Activated T-cell treated with anti-CD3 and anti-CD28 coated beads for 48 hours (primary cell): Measurements from ENCODE around the gene CRELD2.

Experiments used
- DNase-seq: peaks from one replicate; pipeline ENCODE4 v3.0.0-alpha.2; 2020; ENCODE audit warnings: low read depth

The CRELD2 gene

DNA sequence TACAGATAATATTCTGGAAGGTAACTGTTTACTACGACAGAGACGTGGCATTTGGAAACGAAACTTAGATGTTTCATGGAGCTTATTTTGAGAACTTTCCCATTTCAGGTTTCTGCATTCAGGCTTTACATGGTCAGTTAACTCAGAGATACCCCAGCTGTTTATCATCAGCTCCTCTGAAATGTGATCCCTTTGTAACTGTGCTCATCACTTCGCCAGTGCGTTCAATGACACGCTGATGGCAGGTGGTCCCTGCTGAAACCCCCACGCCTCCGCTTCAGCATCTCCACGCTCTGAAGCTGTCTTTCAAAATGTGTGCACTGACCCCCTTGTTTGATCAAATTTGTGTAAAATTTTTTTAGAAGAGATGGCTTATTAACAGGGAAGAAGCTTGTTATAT is 30.7 kb upstream of the CRELD2 start:
- no peak for DNase-seq

DNA sequence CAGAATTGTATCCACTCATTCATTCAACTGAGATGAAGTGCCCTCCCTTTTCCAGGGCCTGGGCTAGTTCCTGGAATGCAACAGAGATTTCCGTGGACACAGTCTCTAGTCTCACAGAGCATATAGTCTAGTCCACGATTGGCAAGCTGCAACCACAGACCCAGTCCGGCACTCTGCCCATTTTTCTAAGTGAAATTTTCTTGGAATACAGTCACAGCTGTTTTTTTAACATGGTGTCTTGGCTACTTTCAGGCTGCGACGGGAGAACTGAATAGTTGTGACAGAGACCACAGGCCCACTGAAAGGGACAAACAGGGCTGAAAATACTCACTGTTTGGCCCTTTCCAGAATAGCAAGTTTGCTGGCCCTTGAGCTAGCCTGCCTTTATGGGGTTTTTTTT is 29.4 kb upstream of the CRELD2 start:
- no peak for DNase-seq

DNA sequence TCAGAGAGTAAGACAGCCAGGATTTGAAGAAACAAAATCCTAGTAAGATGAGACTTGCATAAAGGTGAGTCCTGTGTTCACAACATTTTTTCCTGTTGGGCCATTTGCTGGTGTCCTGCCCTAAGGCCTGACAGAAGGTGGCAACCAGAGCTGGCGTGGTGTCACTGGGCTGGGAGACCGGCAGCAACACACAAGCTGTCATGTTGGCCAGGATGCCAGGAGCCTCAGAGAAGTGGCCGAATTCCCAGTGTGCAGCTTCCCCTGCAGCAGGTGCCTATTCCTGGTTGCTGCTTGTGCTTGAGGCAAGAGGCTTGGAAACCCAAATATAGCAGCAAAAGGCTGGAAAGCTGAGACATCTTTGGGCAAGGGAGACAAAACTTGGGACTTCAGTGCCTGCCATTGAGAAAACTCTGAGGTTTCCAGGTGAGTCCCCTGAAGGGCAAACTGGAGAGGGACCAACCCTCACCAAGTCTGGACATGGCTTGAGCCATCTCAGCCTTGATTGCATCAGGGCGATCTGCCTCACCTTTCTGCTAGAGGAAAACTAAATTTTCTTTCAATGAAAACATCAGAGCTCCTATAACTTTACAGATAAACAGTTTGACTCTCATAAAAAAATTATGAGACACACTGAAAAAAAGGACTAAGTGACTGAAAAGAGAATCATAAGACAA is 26.1 kb upstream of the CRELD2 start:
- DNase-seq = no peak

DNA sequence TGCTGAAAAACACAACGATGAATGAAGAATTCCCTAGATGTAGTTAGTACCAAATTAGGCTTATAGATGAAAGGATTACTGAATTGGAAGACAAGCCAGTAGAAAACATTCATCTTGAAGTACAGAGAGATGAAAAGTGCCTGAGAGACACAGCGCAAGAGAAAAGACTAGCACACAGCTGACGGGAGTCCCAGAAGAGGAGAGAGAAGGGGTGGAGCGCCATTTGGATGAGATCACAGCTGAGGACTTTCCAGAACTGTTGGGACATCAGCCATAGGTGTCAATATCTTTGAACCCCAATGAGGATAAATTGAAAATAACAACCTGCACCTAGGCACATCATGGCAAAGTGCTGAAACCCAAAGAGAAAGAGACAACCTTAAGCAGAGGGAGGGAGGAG is 25.4 kb upstream of the CRELD2 start:
- no peak for DNase-seq

DNA sequence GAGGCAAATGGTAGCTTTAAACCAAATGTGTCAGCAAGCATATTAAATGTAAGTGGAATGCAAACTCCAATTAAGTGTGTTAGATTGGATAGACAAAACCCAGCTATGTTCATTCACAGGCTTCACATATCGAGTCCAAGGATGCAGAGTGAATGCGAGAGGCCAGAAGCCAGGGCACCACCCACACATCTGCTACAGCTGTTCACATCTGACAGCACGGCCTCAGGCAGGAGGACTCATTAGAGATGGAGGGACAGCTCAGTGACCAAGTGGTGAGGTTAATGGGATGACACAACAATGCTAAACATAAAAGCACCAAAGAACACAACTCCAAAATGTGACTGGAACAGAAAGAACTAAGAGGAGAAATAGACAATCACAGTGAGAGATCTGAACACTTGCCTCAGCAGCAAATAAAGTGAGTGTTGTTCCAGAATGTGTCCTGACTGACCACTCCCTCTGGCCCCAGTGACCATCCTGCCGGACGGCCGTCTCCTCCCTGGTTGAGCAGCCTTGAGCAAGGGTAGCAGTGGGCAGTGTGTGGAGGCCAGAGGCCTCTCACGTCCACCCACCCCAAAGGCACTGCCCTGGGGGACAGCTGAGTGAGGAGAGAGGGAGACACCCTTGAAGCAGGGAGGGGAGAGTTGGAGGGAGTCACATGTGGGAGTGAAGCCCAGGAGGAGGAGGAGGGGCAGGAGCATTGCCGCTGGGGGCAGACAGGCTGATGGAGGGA is 23.9 kb upstream of the CRELD2 start:
- no peak for DNase-seq

DNA sequence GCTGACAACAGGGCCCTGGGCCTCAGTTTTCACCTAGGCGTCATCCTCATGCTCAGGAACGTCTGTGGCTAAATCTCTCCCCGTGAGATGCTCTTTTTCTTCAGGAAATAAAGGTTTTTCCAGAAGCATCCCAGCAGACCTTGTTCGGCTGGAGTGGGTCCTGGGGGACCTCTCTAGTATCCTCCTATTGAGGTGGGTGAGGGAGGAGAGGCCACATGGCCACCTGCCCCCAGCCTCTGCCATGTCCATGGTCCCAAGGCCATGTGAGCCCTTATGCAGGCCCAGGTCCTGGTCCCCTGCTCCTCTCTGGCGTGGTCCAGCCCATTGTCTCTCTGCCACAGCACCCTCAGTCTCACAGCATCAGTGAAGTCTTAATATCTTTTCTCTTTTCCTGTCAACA is 22.2 kb upstream of the CRELD2 start:
- no peak for DNase-seq

DNA sequence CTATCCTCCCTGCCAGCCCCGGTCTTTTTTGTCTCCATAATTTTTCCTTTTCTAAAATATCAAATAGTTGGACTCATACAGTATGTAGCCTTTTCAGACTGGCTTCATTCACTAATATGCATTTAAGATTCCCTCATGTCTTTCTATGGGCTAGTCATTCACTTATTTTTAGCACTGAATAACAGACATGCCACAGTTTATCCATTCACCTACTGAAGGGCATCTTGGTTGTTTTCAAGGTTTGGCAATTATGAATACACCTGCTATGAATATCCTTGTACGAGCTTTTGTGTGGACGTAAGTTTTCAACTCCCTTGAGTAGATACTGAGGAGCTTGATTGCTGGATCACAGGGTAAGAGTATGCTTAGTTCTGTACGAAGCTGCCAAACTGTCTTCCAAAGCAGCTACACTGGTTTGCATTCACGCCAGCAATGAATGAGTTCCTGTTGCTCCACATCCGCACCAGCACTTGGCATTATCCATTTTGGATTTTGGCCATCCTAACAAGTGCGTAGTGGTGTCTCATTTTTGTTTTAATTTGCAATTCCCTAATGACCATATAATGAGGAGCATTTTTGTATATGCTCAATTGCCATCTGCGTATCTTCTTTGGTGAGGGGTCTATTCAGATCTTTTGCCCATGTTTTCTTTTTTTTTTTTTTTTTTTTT is 21.3 kb upstream of the CRELD2 start:
- DNase-seq = no peak

DNA sequence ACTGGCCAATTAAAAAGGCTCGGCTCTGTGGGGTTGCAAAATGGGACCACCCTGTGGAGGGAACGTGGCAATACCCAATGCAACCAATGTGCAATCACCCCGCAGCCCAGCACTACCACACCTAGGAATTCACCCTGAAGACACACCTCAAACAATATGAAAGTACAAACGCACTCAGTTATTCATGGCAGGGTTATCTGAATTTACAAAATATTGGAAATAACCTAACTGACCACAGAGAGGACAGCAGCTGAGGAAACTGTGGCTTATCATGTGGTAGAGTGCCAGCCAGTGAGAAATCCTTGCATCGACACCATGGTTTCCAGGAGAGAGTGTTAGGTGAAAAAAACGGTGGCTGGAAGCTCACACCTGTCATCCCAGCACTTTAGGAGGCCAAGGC is 18.9 kb upstream of the CRELD2 start:
- no peak for DNase-seq

DNA sequence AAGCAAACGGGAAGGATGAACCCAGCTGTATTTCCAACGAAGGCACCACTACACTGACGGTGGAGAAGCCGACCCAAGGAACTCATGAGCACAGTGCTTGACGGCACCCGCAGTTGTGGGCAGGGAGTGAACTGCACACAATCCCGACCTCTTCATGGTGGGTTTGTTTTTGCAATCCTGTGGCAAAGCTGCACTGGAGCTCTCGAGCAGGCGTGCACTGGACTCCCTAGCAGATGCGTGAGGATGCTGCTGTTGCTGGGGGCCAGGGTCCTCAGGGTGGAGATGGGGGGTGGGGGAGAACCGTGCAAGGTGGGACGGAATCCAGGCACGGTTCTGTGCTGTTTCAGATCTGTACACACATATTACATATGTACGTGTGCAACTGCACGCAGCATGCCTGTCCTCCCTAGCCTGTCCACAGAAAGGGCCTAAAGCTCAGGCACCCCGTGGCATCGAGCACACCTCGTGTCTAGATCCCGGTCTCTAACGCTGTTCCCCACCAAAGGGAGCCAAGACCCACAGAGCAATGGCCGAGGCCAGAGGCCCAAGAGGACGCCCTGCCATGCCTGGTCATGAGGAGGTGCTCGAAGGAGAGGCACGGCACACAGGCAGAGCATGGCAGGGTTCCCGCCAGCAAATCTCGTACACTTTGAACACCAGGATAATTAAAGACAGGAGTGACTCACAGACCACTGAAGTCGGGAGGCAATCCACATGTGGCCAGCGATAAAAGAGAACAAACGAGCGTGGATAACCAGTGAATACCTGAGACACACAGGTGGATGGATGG is 17.8 kb upstream of the CRELD2 start:
- no peak for DNase-seq

DNA sequence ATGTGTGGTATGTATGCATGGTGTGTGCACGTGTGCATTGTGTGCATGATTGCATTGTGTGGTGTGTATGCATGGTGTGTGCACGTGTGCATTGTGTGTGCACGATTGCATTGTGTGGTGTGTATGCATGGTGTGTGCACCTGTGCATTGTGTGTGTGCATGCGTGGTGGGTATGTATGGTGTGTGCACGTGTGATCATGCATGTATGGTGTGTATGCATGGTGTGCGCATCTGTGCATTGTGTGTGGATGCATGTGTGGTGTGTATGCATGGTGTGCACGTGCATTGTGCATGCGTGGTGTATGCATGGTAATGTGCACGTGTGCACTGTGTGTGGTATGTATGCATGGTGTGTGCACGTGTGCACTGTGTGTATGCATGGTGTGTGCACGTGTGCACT is 17.0 kb upstream of the CRELD2 start:
- no peak for DNase-seq

DNA sequence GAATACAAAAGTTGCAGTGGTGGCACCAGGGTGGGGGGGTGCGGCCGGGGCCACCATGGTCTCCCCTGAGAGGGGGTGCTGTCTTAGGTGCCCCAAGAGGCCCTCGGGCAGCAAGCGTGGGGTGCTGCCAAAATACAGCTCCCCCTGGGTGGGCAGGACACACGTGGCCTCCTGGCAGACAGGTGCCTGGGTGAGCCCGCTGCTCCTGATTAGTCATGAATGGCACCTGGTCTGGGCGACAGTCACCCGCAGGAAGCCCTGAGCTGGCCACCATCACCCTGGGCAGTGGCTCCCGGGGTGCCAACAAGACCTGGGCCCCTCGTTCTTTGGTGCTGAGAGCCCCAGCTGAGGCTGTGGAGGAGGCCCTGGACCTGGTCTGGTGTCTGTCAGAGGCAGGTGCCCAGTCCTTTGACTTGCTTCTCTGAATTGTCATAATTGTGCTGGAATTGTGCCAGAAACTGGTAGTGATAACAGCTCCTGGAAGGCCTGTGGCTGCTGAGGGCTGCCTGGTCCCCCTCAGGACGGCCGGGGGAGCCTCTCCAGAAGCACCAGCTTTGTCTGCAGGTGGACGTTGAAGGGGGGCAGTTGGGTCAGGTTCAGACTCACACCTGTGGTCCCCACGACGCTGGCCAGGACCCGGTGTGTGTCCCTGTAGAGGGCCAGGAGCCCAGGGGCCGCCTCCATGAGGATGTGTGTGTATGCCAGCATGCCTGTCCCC is 15.0 kb upstream of the CRELD2 start:
- DNase-seq = no peak

DNA sequence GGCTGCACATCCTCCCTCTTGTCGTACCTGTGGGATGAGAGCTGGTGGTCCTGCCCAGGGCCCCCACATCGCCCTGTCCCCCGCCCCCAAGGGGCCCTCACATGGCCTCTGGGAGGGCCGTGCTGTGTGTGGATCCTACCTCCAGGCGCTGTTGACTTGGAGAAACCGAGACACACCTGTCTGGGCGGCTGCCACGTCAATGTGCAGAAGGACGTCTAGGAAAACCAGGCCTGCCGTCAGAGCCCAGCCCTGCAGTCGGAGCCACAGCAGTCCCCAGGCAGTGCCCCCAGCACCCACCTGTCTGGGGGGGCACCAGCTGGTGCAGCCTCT is 14.4 kb upstream of the CRELD2 start:
- no peak for DNase-seq

DNA sequence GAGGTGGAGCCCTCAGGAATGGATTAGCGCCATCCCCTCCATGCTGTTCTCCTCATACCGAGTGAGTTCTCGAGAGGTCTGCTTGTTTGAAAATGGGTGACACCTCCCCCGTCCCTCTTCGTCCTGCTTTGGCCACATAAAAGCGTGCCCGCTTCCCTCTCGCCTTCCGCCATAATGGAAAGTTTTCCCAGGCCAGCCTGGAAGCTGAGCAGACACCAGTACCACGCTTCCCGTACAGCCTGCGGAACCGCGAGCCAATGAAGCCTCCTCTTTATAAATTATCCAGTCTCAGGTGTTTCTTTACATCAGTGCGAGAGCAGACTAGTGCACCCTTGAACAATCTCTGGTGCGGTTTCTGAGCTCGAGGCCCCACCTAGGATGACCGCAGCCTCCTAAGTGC is 13.0 kb upstream of the CRELD2 start:
- no peak for DNase-seq

DNA sequence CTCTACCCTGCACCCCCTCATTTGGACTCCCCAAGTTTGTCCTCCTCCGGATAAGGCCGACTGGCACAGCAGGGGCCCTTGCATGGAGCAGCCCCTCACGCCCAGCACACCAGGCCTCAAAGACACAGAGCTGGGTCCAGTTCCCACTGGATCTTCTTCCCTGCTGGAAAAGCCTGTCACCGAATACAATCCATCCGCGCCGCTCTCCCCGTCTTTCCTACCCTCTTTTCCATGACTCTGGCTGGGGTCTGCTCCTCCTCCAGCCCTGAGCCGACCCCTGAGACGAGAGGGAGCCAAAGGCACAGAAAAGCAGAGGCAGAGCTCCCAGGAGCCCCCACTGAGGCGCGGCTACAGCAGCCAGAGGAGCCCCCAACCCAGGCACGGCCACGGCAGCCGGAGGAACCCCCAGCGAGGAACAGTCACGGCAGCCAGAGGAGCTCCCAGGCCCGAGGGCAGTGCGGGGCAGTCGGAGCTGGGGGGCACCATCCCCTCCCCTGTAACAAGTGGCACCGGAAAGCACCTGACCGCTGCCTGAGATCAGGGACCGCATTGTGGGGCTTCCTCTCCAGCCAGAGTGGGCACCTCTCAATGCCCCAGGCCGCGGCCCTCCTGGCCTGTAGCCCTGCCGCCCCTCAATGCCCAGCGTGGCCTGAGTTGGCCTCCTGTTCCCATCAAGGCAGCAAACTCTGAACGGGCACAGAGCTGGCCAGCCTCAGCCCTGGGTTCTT is 12.2 kb upstream of the CRELD2 start:
- DNase-seq = no peak

DNA sequence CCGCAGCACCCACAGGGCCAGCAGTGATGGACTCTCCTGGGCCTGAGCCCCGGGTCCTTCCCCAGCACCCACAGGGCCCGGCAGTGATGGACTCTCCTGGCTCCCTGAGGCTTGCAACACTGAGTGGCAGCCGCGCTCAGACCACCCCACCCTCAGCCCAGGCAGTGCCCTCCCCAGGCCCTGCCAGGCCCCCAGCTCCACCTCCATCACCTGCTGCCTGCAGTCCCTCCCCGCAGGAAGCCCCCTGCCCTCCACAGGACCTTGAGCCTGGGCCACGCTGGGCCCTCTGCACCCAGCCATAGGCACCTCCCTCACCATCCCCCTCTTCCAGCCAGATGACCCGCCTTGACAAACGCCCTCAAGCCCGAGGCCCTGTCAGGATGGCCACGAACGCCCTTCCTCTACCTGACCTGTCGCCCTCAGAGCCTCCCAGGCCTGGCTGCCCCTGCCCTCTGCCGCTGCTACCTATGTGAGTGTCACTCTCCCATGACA is 11.6 kb upstream of the CRELD2 start:
- DNase-seq = no peak

DNA sequence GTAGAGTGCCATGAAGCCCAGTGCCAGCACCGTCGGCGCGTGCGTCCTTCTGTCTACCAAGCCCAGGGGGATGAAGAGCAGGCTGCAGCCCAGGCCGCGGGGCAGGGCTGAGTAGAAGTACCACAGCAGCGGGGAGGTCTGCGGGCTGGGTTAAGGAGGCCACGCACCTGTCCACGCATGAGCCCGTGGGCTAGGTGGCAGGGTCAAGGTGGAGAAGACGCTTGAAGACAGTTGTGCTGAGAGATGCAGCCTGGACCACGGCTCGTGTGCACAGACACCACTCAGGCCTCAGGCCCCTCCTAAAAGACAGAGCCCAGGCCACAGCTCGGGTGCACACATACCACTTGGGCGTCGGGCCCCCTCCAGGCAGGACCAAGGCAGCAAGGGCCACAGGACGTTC is 10.6 kb upstream of the CRELD2 start:
- DNase-seq = no peak

DNA sequence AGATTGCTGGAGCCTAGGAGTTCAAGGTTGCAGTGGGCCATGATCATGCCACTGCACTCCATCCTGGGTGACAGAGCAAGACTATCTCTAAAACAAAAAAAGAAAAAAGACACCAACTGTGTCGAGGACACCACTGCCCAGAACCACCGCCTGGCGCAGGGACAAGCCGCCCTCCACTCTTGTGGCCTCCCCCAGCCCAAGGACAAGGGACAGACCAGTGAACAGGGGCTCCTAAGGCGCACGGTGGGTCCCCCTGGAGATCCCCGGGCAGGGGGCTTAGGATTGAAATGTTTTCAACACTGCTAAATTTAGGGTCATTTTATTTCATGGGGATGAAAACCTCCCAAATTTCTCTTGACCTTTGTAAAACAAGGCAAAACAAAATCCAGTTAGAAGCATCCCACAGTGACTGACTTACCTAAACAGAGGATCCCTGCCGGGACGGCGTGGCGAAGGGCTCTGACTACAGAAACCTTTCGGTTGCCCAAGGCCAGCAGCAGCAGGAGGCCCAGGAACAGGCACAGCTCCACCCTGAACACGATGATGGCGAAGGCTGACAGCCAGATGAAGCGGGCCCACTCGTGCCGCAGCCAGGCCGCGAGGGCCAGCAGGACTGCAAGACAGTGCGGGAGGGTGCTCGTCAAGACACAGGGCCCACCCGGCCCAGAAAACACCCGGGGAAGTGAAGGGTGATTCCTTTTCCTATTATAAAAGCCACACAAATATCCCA is 8.8 kb upstream of the CRELD2 start:
- DNase-seq = no peak

DNA sequence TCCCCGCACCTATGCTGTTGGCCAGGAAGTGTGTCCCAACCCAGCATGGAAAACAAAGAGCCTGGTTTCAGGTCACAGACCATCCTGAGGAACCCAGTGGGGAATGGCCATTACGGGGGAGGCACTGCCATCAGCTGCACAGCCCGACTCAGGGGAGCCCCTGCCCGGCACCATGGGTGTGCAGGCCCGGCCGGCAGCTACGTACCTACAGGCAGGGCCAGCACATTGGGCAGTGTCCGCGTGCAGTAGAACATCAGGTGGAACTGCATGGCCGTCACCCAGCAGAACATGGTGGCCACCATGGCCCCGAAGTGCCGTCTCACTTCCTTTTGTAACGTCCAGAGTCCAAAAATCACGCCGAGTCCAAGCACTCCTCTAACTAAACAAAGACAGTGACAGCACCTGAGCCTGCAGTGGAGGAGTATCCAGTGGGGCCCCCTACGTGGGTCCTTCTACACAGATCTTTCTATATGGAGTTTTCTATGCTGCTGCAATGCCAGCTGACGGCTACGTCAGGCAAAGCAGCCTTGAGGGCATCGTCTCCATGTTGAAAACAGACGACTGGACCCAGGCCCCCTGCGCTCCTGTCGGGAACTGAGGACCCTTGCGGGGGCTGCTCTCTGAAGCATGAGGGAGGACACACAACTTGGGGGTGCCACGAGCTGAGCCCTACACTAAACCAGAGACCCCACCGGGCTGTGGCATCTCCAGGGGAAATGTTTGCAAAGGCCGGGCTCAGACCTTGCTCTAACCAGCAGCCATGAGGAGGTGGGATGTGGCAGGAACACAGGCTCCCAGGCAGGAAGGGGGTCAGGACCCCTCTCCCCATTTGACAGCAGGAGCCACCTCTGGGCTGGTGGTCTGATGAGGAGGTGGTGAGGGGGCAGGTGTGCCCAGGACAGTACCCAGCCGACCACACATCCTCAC is 7.9 kb upstream of the CRELD2 start:
- no peak for DNase-seq

DNA sequence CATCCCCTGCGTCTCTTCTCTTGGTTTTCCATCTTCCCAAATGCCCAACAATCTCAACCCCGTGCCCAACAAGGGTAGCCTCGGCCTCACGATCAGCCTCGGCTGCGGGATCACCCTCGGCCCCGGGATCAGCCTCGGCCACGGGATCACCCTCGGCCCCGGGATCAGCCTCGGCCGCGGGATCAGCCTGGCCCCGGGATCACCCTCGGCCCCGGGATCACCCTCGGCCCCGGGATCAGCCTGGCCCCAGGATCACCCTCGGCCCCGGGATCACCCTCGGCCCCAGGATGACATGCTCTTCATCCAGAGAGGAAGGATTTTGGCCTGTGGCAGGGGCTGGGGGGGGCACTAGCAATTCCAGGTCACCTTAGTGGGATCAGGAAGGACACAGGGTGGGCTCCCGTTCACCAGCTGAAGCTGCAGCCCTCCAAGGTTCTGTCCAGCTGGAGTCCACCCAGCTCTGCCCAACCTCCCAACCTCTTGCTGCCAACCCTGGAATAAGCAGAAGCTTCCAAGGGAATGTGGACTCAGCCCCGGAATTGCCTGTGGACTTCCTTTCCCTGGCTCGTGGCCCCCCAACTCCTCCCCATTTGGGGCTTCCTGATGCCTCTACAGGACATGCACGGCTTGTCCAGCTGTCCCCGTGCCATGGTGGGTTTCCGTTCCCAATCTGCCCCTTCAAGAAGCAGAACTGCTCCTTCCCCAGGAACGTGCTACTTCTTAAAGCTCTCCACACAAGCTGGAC is 6.4 kb upstream of the CRELD2 start:
- DNase-seq = no peak
